HG02763 (cell line): ENCODE data around the gene HNRNPUL2.
A peak's percentile ranks its signal among the peaks of the same experiment; 100 is the strongest.

Experiments
- ATAC-seq: cut with Tn5 transposase; IDR thresholded peaks from one replicate; pipeline ENCODE4 v1.9.1; 2021; ENCODE audit warnings: mild to moderate bottlenecking, moderate library complexity; ENCODE audit not compliant: unreplicated experiment

The HNRNPUL2 gene

DNA sequence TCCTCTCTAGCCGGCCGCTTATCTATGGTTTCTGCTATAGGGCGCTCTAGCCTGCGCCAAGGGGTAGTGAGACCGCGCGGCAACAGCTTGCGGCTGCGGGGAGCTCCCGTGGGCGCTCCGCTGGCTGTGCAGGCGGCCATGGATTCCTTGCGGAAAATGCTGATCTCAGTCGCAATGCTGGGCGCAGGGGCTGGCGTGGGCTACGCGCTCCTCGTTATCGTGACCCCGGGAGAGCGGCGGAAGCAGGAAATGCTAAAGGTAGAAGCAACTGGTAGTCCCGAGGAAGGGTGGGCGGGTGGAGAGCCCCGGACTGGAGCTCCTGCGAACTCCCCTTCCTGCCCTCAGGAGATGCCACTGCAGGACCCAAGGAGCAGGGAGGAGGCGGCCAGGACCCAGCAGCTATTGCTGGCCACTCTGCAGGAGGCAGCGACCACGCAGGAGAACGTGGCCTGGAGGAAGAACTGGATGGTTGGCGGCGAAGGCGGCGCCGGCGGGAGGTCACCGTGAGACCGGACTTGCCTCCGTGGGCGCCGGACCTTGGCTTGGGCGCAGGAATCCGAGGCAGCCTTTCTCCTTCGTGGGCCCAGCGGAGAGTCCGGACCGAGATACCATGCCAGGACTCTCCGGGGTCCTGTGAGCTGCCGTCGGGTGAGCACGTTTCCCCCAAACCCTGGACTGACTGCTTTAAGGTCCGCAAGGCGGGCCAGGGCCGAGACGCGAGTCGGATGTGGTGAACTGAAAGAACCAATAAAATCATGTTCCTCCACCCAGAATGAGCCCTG, 55.5 kb downstream of the HNRNPUL2 start, which contains the start of the genes LBHD1 and UQCC3:
TSS of gene LBHD1 (minus strand) at position 660 of the 782 bp plus-strand sequence. CDS start 2,236 bp downstream, outside the sequence.
TSS of gene UQCC3 (plus strand) at position 66 of the 782 bp plus-strand sequence. CDS start at position 139, 73 bp downstream.
- ATAC-seq, result peak; percentile 52

DNA sequence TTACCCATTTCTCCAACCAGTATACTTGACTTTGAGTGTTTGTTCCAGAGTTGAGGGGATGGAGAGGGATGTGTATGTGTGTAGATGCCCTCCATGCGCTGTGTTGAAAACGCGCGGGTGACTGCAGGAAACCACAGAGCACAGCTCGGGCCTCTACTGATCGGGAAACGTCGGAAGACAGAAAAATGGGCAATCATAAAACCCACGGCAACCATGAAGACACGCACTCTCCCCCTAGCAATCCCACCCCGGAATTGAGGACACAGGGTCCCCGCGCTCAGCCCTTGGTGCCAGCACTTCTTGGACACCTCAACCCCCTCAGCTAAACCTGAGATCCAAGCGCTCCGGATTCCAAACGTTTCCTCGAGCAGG, 56.0 kb downstream of the HNRNPUL2 start:
- ATAC-seq, result no peak

DNA sequence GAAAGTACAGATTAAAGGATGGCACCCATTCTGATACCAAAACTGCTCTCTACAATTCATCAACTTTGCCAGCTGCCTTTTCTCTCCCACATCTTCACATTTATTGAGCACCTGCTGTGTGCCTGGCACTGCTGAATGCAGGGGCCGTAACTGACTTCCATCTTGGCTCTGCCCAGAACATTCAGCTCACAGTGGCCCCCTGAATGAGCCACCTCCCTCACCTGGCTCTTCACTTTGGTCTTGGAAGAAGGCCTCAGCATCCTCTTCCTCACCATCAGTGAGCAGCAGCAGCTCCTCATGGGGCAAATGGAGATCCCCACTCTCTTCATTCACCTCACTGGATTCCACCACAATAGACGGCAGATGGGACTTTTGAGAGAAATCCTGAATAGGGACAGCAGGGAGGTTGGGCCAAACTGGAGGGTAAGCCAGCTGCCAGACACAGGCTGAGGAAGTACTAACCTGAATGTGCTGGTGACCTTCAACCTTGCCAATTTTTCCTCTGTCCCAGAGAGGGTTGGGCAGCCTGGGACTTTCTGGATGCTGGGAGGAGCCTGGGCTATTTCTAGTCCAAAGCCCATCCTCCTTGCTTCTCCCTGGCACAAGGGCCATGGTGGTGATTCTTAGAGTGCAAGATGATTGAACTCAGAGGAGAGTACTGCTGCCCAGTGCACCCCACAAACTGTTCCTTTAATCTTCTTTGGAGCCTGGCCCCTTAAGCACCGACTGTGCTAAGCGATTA, 57.7 kb downstream of the HNRNPUL2 start:
- no peak for ATAC-seq

DNA sequence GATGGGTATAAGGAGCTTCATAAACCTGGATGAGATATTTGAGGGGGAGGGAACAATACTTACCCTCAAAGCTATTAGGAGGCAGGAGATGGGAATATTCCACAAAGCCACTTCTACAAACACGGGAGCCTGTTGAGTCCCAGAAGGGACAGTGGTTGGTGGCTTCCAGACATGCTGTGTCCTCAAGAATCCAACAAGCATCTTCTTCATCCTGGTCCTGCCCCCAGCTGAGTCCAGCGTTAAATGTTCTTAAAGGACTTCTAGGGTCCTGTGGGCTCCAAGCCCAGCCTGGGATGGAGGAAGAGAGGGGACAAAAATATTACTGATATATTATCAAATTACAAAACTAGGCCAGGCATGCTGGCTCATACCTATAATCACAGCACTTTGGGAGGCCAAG, 59.8 kb downstream of the HNRNPUL2 start:
- ATAC-seq, result no peak

DNA sequence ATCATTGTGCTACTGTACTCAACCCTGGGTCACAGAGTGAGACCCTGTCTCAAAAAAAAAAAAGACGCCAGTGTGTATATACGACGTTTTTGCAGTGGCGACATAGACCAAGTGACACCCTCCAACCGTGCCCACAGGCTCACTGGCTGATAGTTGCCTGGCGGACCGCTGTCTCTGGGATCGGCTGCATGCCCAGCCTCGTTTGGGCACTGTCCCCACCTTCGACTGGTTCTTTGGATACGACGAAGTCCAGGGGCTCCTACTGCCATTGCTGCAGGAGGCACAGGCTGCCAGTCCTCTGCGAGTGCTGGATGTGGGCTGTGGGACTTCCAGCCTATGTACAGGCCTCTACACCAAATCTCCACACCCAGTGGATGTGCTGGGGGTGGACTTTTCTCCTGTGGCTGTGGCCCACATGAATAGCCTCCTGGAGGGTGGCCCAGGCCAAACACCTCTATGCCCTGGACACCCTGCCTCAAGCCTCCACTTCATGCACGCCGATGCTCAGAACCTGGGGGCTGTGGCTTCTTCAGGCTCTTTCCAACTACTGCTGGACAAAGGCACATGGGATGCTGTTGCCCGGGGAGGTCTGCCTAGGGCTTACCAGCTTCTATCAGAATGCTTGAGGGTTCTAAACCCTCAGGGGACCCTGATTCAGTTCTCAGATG, 60.9 kb downstream of the HNRNPUL2 start:
- ATAC-seq, result no peak

DNA sequence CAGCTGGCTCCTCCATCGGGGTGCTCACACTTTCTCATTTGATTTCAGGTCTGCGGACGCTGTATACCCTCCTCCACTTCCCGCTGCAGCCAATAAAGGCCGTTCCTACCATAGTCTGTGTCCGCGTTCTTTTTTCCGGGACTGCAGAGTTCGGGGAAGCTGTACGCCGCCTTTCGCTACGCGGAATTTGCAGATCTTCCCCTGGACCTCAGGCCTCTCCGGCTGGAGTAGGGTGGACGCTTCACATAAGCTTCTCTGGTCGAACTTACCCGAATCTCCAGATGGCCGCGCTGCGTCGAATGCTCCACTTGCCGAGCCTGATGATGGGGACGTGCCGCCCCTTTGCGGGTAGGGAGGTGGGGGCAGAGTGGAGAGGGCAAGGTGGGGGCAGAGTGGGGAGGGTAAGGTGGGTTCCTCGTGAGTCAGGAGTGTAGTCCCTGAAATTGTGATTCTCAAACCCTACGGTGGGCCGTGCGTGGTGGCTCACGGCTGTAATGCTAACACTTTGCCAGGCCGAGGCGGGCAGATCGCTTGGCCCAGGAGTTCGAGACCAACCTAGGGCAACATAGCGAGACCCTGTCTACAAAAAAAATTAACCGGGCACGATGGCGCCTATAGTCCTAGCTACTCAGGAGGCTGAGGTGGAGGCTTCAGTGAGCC, 61.5 kb downstream of the HNRNPUL2 start:
- peak; percentile 18 for ATAC-seq

DNA sequence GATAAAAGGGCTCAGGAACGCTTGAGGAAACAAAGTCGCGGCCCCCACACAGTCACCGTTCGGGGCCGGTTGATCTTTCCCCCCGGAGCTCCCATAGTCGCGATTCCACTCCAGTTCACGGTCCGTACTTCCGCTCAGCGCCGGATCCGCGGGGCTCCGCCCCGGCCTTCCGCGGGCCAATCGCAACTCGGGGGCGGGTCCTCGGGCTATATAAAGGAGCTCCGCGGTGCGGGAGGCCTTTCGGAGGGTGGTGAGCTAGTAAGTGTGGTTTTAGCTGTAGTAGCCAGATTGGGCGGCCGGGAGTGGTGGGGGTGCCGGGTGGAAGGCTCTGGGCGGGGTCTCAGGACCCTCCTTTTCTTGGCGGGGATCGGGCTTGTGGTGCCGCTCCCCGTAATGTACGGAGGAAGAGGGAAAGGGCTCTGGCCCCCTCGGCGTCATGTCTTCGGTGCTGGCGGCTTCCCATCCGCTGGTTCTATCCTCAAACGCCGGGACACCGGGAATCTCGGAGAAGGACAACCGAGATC, 62.1 kb downstream of the HNRNPUL2 start, which contains the start of the genes C11orf98 and CSKMT:
TSS of gene C11orf98 (minus strand) at position 136 of the 524 bp plus-strand sequence. CDS start at position 95, 41 bp downstream.
TSS of gene CSKMT (plus strand) at position 238 of the 524 bp plus-strand sequence. CDS start 568 bp downstream, outside the sequence.
- ATAC-seq, result peak; percentile 88

DNA sequence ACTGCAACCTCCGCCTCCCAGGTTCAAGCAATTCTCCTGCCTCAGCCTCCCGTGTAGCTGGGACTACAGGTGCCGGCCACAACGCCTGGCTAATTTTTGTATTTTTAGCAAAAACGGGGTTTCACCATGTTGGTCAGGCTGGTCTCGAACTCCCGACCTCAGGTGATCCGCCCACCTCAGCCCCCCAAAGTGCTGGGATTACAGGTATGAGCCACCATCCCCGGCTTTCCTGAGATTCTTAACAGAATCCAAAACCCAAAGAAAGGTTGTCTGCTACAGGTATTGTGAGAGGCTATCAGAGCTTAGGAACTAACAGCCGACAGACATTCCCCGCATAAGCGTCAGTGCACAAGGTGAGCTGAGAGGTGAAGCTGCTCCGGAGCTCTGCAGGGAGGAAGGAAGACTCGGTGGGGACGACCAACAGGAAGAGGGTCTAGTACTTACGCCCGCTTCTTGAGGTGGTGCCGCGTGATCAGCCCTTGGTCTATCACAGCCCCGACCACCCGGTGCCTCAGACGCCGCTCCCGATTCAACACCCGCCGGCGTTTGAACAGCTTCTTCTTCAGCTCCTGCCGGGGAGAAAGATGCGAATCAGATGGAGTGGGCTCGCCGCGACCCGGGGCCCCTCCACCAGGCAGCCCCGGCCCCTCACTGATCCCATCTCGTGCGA, 62.7 kb downstream of the HNRNPUL2 start:
- peak; percentile 19 for ATAC-seq
